GM19025 (cell line): ENCODE measurements around the gene PRM2.

ENCODE experiments used
- ATAC-seq: cut with Tn5 transposase; IDR thresholded peaks from one replicate; pipeline ENCODE4 v1.9.1; 2021; ENCODE audit warnings: mild to moderate bottlenecking, low read depth, moderate library complexity; ENCODE audit not compliant: unreplicated experiment

PRM2 gene

GRCh38 chr16:11251525-11252481 lies 24.5 kb downstream of the PRM2 start:
- ATAC-seq = no peak

GRCh38 chr16:11250786-11251524 lies 25.3 kb downstream of the PRM2 start:
- no peak for ATAC-seq

GRCh38 chr16:11250091-11250785 lies 26.0 kb downstream of the PRM2 start:
- no peak for ATAC-seq

GRCh38 chr16:11249233-11250061 lies 26.8 kb downstream of the PRM2 start:
- ATAC-seq = no peak

- no peak for ATAC-seq
Observed at GRCh38 chr16:11248133-11248532, 28.1 kb downstream of the PRM2 start.

GRCh38 chr16:11245988-11246387 lies 30.3 kb downstream of the PRM2 start:
- ATAC-seq = no peak

GRCh38 chr16:11245222-11245737 lies 31.0 kb downstream of the PRM2 start:
- ATAC-seq = no peak

GRCh38 chr16:11242658-11243057 lies 33.6 kb downstream of the PRM2 start:
- no peak for ATAC-seq

- ATAC-seq = no peak
Observed at GRCh38 chr16:11241480-11242204, 34.6 kb downstream of the PRM2 start.

GRCh38 chr16:11240636-11241473 lies 35.4 kb downstream of the PRM2 start:
- ATAC-seq = no peak

- no peak for ATAC-seq
Observed at GRCh38 chr16:11239644-11240632, 36.3 kb downstream of the PRM2 start.

GRCh38 chr16:11238272-11239202 lies 37.7 kb downstream of the PRM2 start:
- no peak for ATAC-seq

- ATAC-seq = no peak
Observed at GRCh38 chr16:11236461-11237254, 39.6 kb downstream of the PRM2 start.

GRCh38 chr16:11235703-11235991 lies 40.6 kb downstream of the PRM2 start:
- ATAC-seq = no peak

GRCh38 chr16:11234884-11235702 lies 41.2 kb downstream of the PRM2 start:
- ATAC-seq = no peak
